ENCODE results near the gene NACC1. TPM values are rescaled to one million over a fixed set of nuclear protein-coding genes. Genes with fewer than 3 reads are reported as not detected.

The NACC1 gene
- total and polyA plus RNA-seq, 2 of the 8 experiments (the other 6 are each of a cell fraction or from before 2014, with no cell fraction given): 234 to 301 TPM

GRCh38 chr19:13095934-13096927 is 21.8 kb upstream of the NACC1 start:
- WGBS, 2 experiments (ENCODE audit: extremely low coverage in 1 of 2, insufficient coverage in 1 of 2, insufficient read length in 1 of 2, insufficient replicate concordance in 2 of 2, low coverage in 1 of 2, low lambda C conversion rate in 2 of 2, missing lambda C conversion rate in 1 of 2): 2% methylated on average over 24 of the region's 44 CpGs; no CpG with 5 or more reads in 1 of the 2 experiments
- peaks cover 3% of the 10 kb centered on the region; the same call in 1 of the 2 replicates for H3K23me2 ChIP-seq (ENCODE audit: low read depth, low read length)
- peak overlapping the region; percentile 79 to 85 for H3K4me2 ChIP-seq (ENCODE audit: insufficient read depth in 1 of 2, low read depth in 2 of 2, low read length in 2 of 2)
- TF ChIP-seq CTBP2 (IDR thresholded peaks at IDR 0.05; ENCODE audit: borderline replicate concordance, insufficient read depth, insufficient read length, low read length): no peak
- TF ChIP-seq TEAD4 (IDR thresholded peaks at IDR 0.05; ENCODE audit: low read depth, low read length): no peak
- TF ChIP-seq SIX5 (IDR thresholded peaks at IDR 0.05; ENCODE audit: low read depth, low read length): no peak
- no peak for TF ChIP-seq POU5F1 (IDR thresholded peaks at IDR 0.05; ENCODE audit: low read depth, low read length)
- TF ChIP-seq BACH1 (IDR thresholded peaks at IDR 0.05; ENCODE audit: low read length): no peak
- TF ChIP-seq HDAC2 (IDR thresholded peaks at IDR 0.05; ENCODE audit: borderline replicate concordance in 1 of 2, low read depth in 2 of 2, low read length in 2 of 2): peak in 1 of 2 experiments; percentile 33; a peak in 1 of 4 replicates
- peak; percentile 3; the same call in 1 of the 2 replicates for TF ChIP-seq SP1 (IDR thresholded peaks at IDR 0.05; ENCODE audit: low read depth, low read length)
- no peak for TF ChIP-seq ZNF274 (IDR thresholded peaks at IDR 0.05; ENCODE audit: borderline replicate concordance, extremely low read depth, low read length)
- no peak for TF ChIP-seq EGR1 (IDR thresholded peaks at IDR 0.05; ENCODE audit: borderline replicate concordance, low read depth, low read length)

More at GRCh38 chr19:13095934-13096927, 21.8 kb upstream of the NACC1 start:
- Histone ChIP-seq H3K56ac (replicated peaks; ENCODE audit: insufficient read length, low read depth, low read length) (no peak overlapping the region), H4K8ac (ENCODE audit: extremely low read depth, insufficient read depth, low read length) (no peak overlapping the region), H3K79me2 (ENCODE audit: control insufficient read depth in 1 of 2, insufficient read depth in 2 of 2, low read length in 2 of 2) (no peaks in the 10 kb centered on the region), H3K4ac (replicated peaks; ENCODE audit: insufficient read length, low read depth, low read length) (no peak overlapping the region), H2AFZ (ENCODE audit: low read length) (no peak overlapping the region), H3K18ac (ENCODE audit: extremely low read depth, low read length) (peak overlapping the region; percentile 4; the same call in 1 of the 2 replicates), H3K79me1 (ENCODE audit: low read depth, low read length) (no peaks in the 10 kb centered on the region), H2BK12ac (ENCODE audit: low read depth, low read length) (no peak overlapping the region; the same call in 1 of the 2 replicates), H3K4me3 (ENCODE audit: extremely low read depth in 1 of 4, insufficient read depth in 2 of 4, low read depth in 3 of 4, low read length in 4 of 4) (peak overlapping the region; percentile 43 to 58 (median 50)), H2AK5ac (ENCODE audit: low read depth, low read length) (no peak overlapping the region), H3K27ac (ENCODE audit: low read depth, low read length) (no peak overlapping the region), H2BK20ac (ENCODE audit: low read length) (no peak overlapping the region), H3K36me3 (ENCODE audit: control insufficient read depth in 2 of 4, insufficient read depth in 4 of 4, low read length in 3 of 4) (no peaks in the 10 kb centered on the region), H3K23ac (ENCODE audit: insufficient read length) (no peak overlapping the region), H2BK5ac (ENCODE audit: low read depth, low read length) (no peak overlapping the region), H3K4me1 (replicated peaks in 1 of 4; ENCODE audit: control insufficient read depth in 3 of 4, insufficient read depth in 4 of 4, low read length in 3 of 4) (peaks cover 0 to 22% (median 16%) of the 10 kb centered on the region in 4 experiments; a peak in 5 of 7 replicates), H3K14ac (ENCODE audit: insufficient read length) (no peak overlapping the region), H2BK15ac (ENCODE audit: low read length) (no peak overlapping the region), H4K20me1 (replicated peaks in 1 of 2; ENCODE audit: control insufficient read depth in 1 of 2, insufficient read depth in 2 of 2, low read length in 2 of 2) (peaks cover 2 to 12% of the 10 kb centered on the region in 2 experiments), H4K91ac (replicated peaks; ENCODE audit: insufficient read length, low read length) (no peak overlapping the region), H2BK120ac (replicated peaks; ENCODE audit: low read depth, low read length) (no peak overlapping the region), H3K9me3 (ENCODE audit: insufficient read depth in 2 of 2, low read depth in 1 of 2, low read length in 1 of 2) (no peaks in the 10 kb centered on the region), H4K5ac (ENCODE audit: insufficient read length, low read depth, low read length) (no peak overlapping the region), H3K27me3 (replicated peaks in 1 of 4; ENCODE audit: control insufficient read depth in 3 of 4, extremely low read depth in 1 of 4, insufficient read depth in 3 of 4, low read length in 3 of 4) (peaks cover 33 to 92% (median 72%) of the 10 kb centered on the region in 4 experiments), H3K9ac (replicated peaks in 1 of 4; ENCODE audit: extremely low read depth in 1 of 4, low read depth in 3 of 4, low read length in 3 of 4) (no peak overlapping the region)
- POLR2A ChIA-PET (ENCODE audit: partially characterized antibody): interaction anchor here (0.7 to 3.8 kb wide), 18 partner anchors 9 to 206 kb away, joined by 3 to 14 read pairs (median 4); partner anchors contain the start of genes FARSA, GCDH, IER2 and NACC1
- FAIRE-seq: no peak
- CTCF ChIA-PET (ENCODE audit: partially characterized antibody): interaction anchor here (0.7 to 48.8 kb wide), 15 partner anchors 9 to 132 kb away, joined by 3 to 1145 read pairs (median 31); partner anchors contain the start of gene DAND5
- peak in 1 of 2 experiments; percentile 84 for DNase-seq (ENCODE audit: low read depth in 1 of 2, low spot score in 2 of 2)

Measured in H1 (cell line).